ENCODE measurements around the gene KLF12. TPM values are rescaled to one million over a fixed set of nuclear protein-coding genes. Genes with fewer than 3 reads are reported as not detected.

KLF12 gene
- total RNA-seq, 1 experiment from 2014 or later: 14.0 TPM

DNA sequence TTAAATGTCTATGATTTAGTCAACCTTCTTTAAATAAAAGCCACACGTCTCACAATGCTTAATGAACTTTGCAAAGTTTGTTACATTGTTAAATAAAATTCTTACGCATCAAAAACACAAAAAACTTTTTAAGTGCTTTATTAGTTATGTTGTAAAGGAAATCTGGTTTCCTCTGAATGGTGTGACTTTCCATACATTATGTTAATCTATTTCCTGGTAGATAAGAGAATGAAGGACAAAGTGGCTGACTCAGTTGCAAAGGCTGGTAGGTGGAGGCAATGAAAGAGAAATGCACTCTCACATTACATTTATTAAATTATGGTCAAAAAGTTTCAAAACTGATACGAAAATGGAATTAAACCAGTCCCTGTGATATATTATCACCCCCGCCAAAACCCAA, 15.9 kb downstream of the KLF12 start:
- H3K9me3 ChIP-seq: peaks cover 5% of the 10 kb centered on the region
- TF ChIP-seq, protein P1, sequence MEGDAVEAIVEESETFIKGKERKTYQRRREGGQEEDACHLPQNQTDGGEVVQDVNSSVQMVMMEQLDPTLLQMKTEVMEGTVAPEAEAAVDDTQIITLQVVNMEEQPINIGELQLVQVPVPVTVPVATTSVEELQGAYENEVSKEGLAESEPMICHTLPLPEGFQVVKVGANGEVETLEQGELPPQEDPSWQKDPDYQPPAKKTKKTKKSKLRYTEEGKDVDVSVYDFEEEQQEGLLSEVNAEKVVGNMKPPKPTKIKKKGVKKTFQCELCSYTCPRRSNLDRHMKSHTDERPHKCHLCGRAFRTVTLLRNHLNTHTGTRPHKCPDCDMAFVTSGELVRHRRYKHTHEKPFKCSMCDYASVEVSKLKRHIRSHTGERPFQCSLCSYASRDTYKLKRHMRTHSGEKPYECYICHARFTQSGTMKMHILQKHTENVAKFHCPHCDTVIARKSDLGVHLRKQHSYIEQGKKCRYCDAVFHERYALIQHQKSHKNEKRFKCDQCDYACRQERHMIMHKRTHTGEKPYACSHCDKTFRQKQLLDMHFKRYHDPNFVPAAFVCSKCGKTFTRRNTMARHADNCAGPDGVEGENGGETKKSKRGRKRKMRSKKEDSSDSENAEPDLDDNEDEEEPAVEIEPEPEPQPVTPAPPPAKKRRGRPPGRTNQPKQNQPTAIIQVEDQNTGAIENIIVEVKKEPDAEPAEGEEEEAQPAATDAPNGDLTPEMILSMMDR (IDR thresholded peaks at IDR 0.05; ENCODE audit: insufficient read depth in 1 of 2, low read depth in 1 of 2, low read length in 1 of 2, severe bottlenecking in 1 of 2, unreplicated experiment in 1 of 2): no peak
- POLR2A ChIA-PET: no interaction called here
- Mint-ChIP-seq H3K4me3 (ENCODE audit: unreplicated experiment) (no peak overlapping the region), H3K36me3 (ENCODE audit: insufficient read depth, unreplicated experiment) (no peaks in the 10 kb centered on the region), H3K4me1 (ENCODE audit: low read depth, unreplicated experiment) (no peaks in the 10 kb centered on the region), H3K27me3 (ENCODE audit: insufficient read depth, unreplicated experiment) (no peaks in the 10 kb centered on the region), H3K9me3 (ENCODE audit: unreplicated experiment) (peaks cover 38% of the 10 kb centered on the region), H3K27ac (ENCODE audit: unreplicated experiment) (no peak overlapping the region)
- no TSS peak for BruUV-seq (replicated peaks)
- intact Hi-C loops (cut with micrococcal nuclease; ENCODE audit: unreplicated experiment): no loop called here
- no peak for DNase-seq
- H3K27me3 ChIP-seq (replicated peaks; ENCODE audit: control insufficient read depth, insufficient read depth, low read length): no peaks in the 10 kb centered on the region
- H3K4me3 ChIP-seq (ENCODE audit: low read depth, low read length): no peak overlapping the region
- no peaks in the 10 kb centered on the region for H3K4me1 ChIP-seq
- H3K36me3 ChIP-seq (ENCODE audit: control insufficient read depth, insufficient read depth, low read length): no peaks in the 10 kb centered on the region
- CTCF ChIA-PET: no interaction called here

DNA sequence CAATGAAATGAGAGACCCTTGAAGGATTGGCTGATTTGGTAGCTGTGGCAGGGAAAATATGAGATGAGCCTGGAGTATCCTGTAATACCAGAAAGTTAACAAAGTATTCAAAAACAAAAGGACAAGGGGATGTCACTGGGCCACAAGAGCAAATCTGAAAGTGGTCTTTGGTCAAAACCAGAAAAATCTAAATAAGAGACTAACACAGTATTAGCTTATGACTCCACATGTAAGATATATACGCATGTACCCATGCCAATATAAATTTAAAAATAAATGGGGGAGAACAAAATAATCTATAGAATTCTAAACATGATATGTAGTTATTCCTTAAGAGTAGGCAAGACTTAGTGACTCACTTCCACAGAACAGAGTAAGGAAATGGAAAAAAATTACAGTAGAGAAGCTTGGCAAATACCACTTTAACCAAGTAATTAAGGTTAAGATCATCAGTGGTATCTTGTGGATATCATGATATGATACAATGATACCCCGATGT, 16.9 kb downstream of the KLF12 start:
- H3K36me3 Mint-ChIP-seq (ENCODE audit: insufficient read depth, unreplicated experiment): no peaks in the 10 kb centered on the region
- no peak overlapping the region for H3K4me3 Mint-ChIP-seq (ENCODE audit: unreplicated experiment)
- no peaks in the 10 kb centered on the region for H3K4me1 Mint-ChIP-seq (ENCODE audit: low read depth, unreplicated experiment)
- peaks cover 38% of the 10 kb centered on the region for H3K9me3 Mint-ChIP-seq (ENCODE audit: unreplicated experiment)
- H3K27ac Mint-ChIP-seq (ENCODE audit: unreplicated experiment): no peak overlapping the region
- TF ChIP-seq, protein P1 (IDR thresholded peaks at IDR 0.05; ENCODE audit: insufficient read depth in 1 of 2, low read depth in 1 of 2, low read length in 1 of 2, severe bottlenecking in 1 of 2, unreplicated experiment in 1 of 2): no peak
- CTCF ChIA-PET: no interaction called here
- POLR2A ChIA-PET: no interaction called here
- no peaks in the 10 kb centered on the region for H3K4me1 ChIP-seq
- H3K36me3 ChIP-seq (ENCODE audit: control insufficient read depth, insufficient read depth, low read length): no peaks in the 10 kb centered on the region
- H3K27me3 Mint-ChIP-seq (ENCODE audit: insufficient read depth, unreplicated experiment): no peaks in the 10 kb centered on the region
- BruUV-seq (replicated peaks): no TSS peak
- H3K9me3 ChIP-seq: peaks cover 5% of the 10 kb centered on the region
- intact Hi-C loops (cut with micrococcal nuclease; ENCODE audit: unreplicated experiment): no loop called here
- no peak overlapping the region for H3K4me3 ChIP-seq (ENCODE audit: low read depth, low read length)
- no peak for DNase-seq
- no peaks in the 10 kb centered on the region for H3K27me3 ChIP-seq (replicated peaks; ENCODE audit: control insufficient read depth, insufficient read depth, low read length)

DNA sequence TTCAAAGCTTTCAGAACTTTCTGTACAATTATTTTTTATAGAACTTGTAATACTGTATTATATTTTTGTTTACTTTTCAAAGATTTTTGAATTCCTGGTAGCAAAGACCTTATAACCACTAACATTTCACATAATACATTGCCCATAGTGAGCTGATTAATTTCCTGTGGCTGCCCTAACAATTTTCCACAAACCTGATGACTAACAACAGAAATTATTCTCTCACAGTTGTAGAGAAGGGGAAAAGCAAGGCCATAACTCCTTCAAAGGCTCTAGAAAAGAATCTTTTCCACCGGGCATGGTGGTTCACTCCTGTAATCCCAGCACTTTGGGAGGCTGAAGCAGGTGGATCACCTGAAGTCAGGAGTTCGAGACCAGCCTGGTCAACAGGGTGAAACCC, 19.1 kb downstream of the KLF12 start:
- Mint-ChIP-seq H3K4me3 (ENCODE audit: unreplicated experiment) (no peak overlapping the region), H3K27me3 (ENCODE audit: insufficient read depth, unreplicated experiment) (no peaks in the 10 kb centered on the region), H3K4me1 (ENCODE audit: low read depth, unreplicated experiment) (no peaks in the 10 kb centered on the region), H3K36me3 (ENCODE audit: insufficient read depth, unreplicated experiment) (no peaks in the 10 kb centered on the region), H3K27ac (ENCODE audit: unreplicated experiment) (no peak overlapping the region), H3K9me3 (ENCODE audit: unreplicated experiment) (peaks cover 38% of the 10 kb centered on the region)
- TF ChIP-seq, protein P1 (IDR thresholded peaks at IDR 0.05; ENCODE audit: insufficient read depth in 1 of 2, low read depth in 1 of 2, low read length in 1 of 2, severe bottlenecking in 1 of 2, unreplicated experiment in 1 of 2): no peak
- intact Hi-C loops (cut with micrococcal nuclease; ENCODE audit: unreplicated experiment): no loop called here
- Histone ChIP-seq H3K4me3 (ENCODE audit: low read depth, low read length) (no peak overlapping the region), H3K36me3 (ENCODE audit: control insufficient read depth, insufficient read depth, low read length) (no peaks in the 10 kb centered on the region), H3K27me3 (replicated peaks; ENCODE audit: control insufficient read depth, insufficient read depth, low read length) (no peaks in the 10 kb centered on the region), H3K4me1 (peaks cover 8% of the 10 kb centered on the region; the same call in 1 of the 2 replicates), H3K9me3 (peaks cover 5% of the 10 kb centered on the region)
- CTCF ChIA-PET: no interaction called here
- POLR2A ChIA-PET: no interaction called here
- BruUV-seq (replicated peaks): no TSS peak
- no peak for DNase-seq

Measured in Caco-2 (cell line).